HEK293 (cell line): ENCODE results near the gene CLPSL2.

ENCODE experiments used
- CTCF ChIA-PET: fragments of 350-600 bp; formaldehyde crosslinking; extraction: SDS; loops from one replicate; lab custom pipeline; 2021; ENCODE audit warnings: antibody characterized with exemption; lab: Yijun Ruan, JAX
- POLR2A ChIA-PET: fragments of 300-600 bp; formaldehyde crosslinking; extraction: SDS; loops from one replicate; lab custom pipeline; 2020; ENCODE audit warnings: antibody characterized with exemption, inconsistent platforms; lab: Yijun Ruan, JAX
- H3K27ac ChIP-seq: fragments of 200-500 bp; sonication (Bioruptor generic); 2 replicates; pipeline ENCODE4 v1.5.1; 2014; ENCODE audit warnings: low read depth, low read length, control low read depth, inconsistent platforms; ENCODE audit errors: extremely low read depth
- H3K36me3 ChIP-seq, 2 experiments: fragments of 200-500 bp in 1 of 2; sonication (Bioruptor generic) in 1 of 2; 1 replicate in 1 of 2; 2 replicates in 1 of 2; pipeline ENCODE4 v1.5.1; 2014 to 2017; ENCODE audit warnings: inconsistent platforms in 2 of 2, low read length in 2 of 2; ENCODE audit not compliant: control insufficient read depth in 2 of 2, insufficient read depth in 1 of 2
- H3K4me1 ChIP-seq: fragments of 200-500 bp; sonication (Bioruptor generic); 2 replicates; pipeline ENCODE4 v1.5.1; 2014; ENCODE audit warnings: mild to moderate bottlenecking, low read length, inconsistent platforms; ENCODE audit not compliant: control insufficient read depth, insufficient read depth
- H3K4me3 ChIP-seq: 2 replicates; pipeline ENCODE4 v1.5.1; 2011; ENCODE audit warnings: low read depth, mild to moderate bottlenecking, control low read depth, low read length, moderate library complexity
- H3K9me3 ChIP-seq: fragments of 200-500 bp; sonication (Bioruptor generic); 2 replicates; pipeline ENCODE4 v1.5.1; 2014; ENCODE audit warnings: low read depth, low read length, inconsistent platforms; ENCODE audit not compliant: control insufficient read depth, insufficient read depth
- KLF9 ChIP-seq: fragments of 450-650 bp; formaldehyde crosslinking; IDR thresholded peaks from 2 replicates; pipeline ENCODE4 v1.5.1; 2016; ENCODE audit warnings: missing biosample characterization, missing genetic modification characterization, low read depth
- ZBTB8A ChIP-seq: fragments of 450-650 bp; formaldehyde crosslinking; IDR thresholded peaks from 2 replicates; pipeline ENCODE4 v1.5.1; 2016; ENCODE audit warnings: missing biosample characterization, missing genetic modification characterization
- ZNF202 ChIP-seq: fragments of 450-650 bp; formaldehyde crosslinking; IDR thresholded peaks from 2 replicates; pipeline ENCODE4 v1.5.1; 2016; ENCODE audit warnings: missing biosample characterization, missing genetic modification characterization, borderline replicate concordance
- ZNF394 ChIP-seq: fragments of 450-650 bp; formaldehyde crosslinking; IDR thresholded peaks from 2 replicates; pipeline ENCODE4 v1.5.1; 2016; ENCODE audit warnings: missing biosample characterization, missing genetic modification characterization, mild to moderate bottlenecking, moderate library complexity, borderline replicate concordance
- ZNF423 ChIP-seq: fragments of 450-650 bp; formaldehyde crosslinking; IDR thresholded peaks from 2 replicates; pipeline ENCODE4 v1.5.1; 2016; ENCODE audit warnings: missing biosample characterization, missing genetic modification characterization
- ZNF658 ChIP-seq: fragments of 450-650 bp; formaldehyde crosslinking; IDR thresholded peaks from 2 replicates; pipeline ENCODE4; 2016; ENCODE audit warnings: missing biosample characterization, missing genetic modification characterization
- ZNF664 ChIP-seq: fragments of 450-650 bp; formaldehyde crosslinking; IDR thresholded peaks from 2 replicates; pipeline ENCODE4 v1.5.1; 2016; ENCODE audit warnings: missing biosample characterization, missing genetic modification characterization
- ZNF785 ChIP-seq: fragments of 450-650 bp; formaldehyde crosslinking; IDR thresholded peaks from 2 replicates; pipeline ENCODE4 v1.5.1; 2016; ENCODE audit warnings: missing biosample characterization, missing genetic modification characterization
- TF ChIP-seq, protein P1 (sequence below): fragments of 450-650 bp; formaldehyde crosslinking; IDR thresholded peaks from 2 replicates; pipeline ENCODE4 v1.5.1; 2016; ENCODE audit warnings: missing biosample characterization, missing genetic modification characterization
- TF ChIP-seq, protein P2 (sequence below): fragments of 450-650 bp; formaldehyde crosslinking; IDR thresholded peaks from 2 replicates; pipeline ENCODE4 v1.5.1; 2016; ENCODE audit warnings: missing biosample characterization, missing genetic modification characterization, borderline replicate concordance
- TF ChIP-seq, protein P3 (sequence below): fragments of 450-650 bp; formaldehyde crosslinking; optimal IDR thresholded peaks from 2 replicates; pipeline ENCODE3; 2016; ENCODE audit warnings: missing biosample characterization, mild to moderate bottlenecking, missing genetic modification characterization
- TF ChIP-seq, protein P4 (sequence below): fragments of 450-650 bp; formaldehyde crosslinking; IDR thresholded peaks from 2 replicates; pipeline ENCODE4 v1.5.1; 2016; ENCODE audit warnings: missing biosample characterization, missing genetic modification characterization
- TF ChIP-seq, protein P5 (sequence below): fragments of 450-650 bp; formaldehyde crosslinking; IDR thresholded peaks from 2 replicates; pipeline ENCODE4 v1.5.1; 2017; ENCODE audit warnings: missing biosample characterization, missing genetic modification characterization
- TF ChIP-seq, protein P6 (sequence below): fragments of 450-650 bp; formaldehyde crosslinking; IDR thresholded peaks from 2 replicates; pipeline ENCODE4 v1.5.1; 2017; ENCODE audit warnings: missing biosample characterization, missing genetic modification characterization
- TF ChIP-seq, protein P7 (sequence below): fragments of 450-650 bp; formaldehyde crosslinking; IDR thresholded peaks from 2 replicates; pipeline ENCODE4 v1.5.1; 2016; ENCODE audit warnings: missing biosample characterization, missing genetic modification characterization
- TF ChIP-seq, protein P8 (sequence below): fragments of 450-650 bp; IDR thresholded peaks from 2 replicates; pipeline ENCODE4 v1.5.1; 2018; ENCODE audit warnings: missing biosample characterization, missing genetic modification characterization

The CLPSL2 gene

DNA sequence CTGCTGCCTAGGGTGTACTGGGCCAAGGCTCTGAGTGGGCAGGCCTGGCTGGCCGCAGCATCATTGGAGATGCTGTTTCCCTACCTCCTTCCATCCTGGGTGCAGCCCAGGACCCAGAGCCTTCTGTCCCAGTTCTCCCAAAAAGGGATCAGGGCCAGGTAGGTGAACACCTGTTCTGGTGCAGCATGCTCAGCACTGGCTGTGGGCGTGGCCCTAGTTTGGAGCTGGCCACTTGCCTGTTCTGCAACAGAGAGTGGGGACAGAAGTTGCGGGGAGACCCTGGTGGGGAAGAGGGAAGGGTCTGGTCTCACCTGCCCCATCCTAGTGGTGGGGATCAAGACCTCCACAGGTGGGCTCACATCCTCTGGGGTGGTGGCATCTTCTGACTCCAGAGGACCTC is 40.9 kb upstream of the CLPSL2 start:
- Histone ChIP-seq H3K36me3 (no peaks in the 10 kb centered on the region), H3K9me3 (no peaks in the 10 kb centered on the region), H3K27ac (no peak overlapping the region), H3K4me1 (peaks cover 8% of the 10 kb centered on the region), H3K4me3 (no peak overlapping the region)
- CTCF ChIA-PET: interaction anchor here (0.6 to 6.6 kb wide), 31 partner anchors 9 to 421 kb away, joined by 3 to 258 read pairs (median 11); partner anchors contain the start of gene TEAD3
- POLR2A ChIA-PET: interaction anchor here (0.9 kb wide), 1 partner anchor 153 kb away, joined by 3 read pairs; no protein-coding TSS in a partner anchor
- TF ChIP-seq ZNF202 (tag by site-specific recombination): no peak
- TF ChIP-seq KLF9: peak; percentile 53; the same call in 1 of the 2 replicates
- TF ChIP-seq ZNF658 (tag by site-specific recombination): no peak
- no peak for TF ChIP-seq ZNF785 (tag by site-specific recombination)
- TF ChIP-seq, all 188 proteins: peak for 1

DNA sequence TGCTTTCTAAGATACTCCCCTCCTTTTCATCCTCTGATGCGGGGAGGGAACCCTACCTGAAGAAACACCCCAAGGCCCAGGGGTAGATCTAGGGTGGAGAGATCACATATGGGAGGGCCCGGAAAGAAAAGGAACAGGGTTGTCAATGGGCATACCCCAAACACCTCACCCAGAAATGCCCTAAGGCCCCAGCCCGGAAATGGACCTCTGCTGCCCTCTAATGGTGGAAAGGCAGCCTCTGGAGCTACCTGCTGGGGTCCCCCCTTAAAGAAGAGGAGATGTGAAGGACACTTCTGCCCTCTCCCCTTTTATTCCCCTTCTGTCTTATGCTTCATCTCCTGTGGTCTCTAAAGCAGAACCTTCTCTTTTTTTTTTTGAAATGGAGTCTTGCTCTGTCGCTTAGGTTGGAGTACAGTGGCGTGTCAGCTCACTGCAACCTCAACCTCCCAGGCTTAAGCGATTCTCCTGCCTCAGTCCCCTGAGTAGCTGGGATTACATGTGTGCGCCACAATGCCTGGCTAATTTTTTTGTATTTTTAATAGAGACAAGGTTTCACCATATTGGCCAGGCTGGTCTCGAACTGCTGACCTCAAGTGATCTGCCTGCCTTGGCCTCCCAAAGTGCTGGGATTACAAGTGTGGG is 40.0 kb upstream of the CLPSL2 start:
- no peak overlapping the region for H3K4me3 ChIP-seq
- no peaks in the 10 kb centered on the region for H3K36me3 ChIP-seq
- H3K4me1 ChIP-seq: peaks cover 5% of the 10 kb centered on the region
- no peak overlapping the region for H3K27ac ChIP-seq
- H3K9me3 ChIP-seq: no peaks in the 10 kb centered on the region
- ChIA-PET POLR2A (interaction anchor here (0.6 to 1.0 kb wide), 7 partner anchors 8 to 265 kb away, joined by 3 to 9 read pairs (median 3); no protein-coding TSS in a partner anchor), CTCF (interaction anchor here (0.5 to 6.6 kb wide), 73 partner anchors 10 to 441 kb away, joined by 3 to 258 read pairs (median 5); partner anchors contain the start of genes DEF6 and TEAD3)
- TF ChIP-seq ZNF394: no peak
- TF ChIP-seq, protein P1, sequence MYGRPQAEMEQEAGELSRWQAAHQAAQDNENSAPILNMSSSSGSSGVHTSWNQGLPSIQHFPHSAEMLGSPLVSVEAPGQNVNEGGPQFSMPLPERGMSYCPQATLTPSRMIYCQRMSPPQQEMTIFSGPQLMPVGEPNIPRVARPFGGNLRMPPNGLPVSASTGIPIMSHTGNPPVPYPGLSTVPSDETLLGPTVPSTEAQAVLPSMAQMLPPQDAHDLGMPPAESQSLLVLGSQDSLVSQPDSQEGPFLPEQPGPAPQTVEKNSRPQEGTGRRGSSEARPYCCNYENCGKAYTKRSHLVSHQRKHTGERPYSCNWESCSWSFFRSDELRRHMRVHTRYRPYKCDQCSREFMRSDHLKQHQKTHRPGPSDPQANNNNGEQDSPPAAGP (tag by site-specific recombination): no peak; the same call in 1 of the 2 replicates
- TF ChIP-seq, protein P2, sequence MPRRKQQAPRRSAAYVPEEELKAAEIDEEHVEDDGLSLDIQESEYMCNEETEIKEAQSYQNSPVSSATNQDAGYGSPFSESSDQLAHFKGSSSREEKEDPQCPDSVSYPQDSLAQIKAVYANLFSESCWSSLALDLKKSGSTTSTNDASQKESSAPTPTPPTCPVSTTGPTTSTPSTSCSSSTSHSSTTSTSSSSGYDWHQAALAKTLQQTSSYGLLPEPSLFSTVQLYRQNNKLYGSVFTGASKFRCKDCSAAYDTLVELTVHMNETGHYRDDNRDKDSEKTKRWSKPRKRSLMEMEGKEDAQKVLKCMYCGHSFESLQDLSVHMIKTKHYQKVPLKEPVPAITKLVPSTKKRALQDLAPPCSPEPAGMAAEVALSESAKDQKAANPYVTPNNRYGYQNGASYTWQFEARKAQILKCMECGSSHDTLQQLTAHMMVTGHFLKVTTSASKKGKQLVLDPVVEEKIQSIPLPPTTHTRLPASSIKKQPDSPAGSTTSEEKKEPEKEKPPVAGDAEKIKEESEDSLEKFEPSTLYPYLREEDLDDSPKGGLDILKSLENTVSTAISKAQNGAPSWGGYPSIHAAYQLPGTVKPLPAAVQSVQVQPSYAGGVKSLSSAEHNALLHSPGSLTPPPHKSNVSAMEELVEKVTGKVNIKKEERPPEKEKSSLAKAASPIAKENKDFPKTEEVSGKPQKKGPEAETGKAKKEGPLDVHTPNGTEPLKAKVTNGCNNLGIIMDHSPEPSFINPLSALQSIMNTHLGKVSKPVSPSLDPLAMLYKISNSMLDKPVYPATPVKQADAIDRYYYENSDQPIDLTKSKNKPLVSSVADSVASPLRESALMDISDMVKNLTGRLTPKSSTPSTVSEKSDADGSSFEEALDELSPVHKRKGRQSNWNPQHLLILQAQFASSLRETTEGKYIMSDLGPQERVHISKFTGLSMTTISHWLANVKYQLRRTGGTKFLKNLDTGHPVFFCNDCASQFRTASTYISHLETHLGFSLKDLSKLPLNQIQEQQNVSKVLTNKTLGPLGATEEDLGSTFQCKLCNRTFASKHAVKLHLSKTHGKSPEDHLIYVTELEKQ: no peak
- TF ChIP-seq, protein P3, sequence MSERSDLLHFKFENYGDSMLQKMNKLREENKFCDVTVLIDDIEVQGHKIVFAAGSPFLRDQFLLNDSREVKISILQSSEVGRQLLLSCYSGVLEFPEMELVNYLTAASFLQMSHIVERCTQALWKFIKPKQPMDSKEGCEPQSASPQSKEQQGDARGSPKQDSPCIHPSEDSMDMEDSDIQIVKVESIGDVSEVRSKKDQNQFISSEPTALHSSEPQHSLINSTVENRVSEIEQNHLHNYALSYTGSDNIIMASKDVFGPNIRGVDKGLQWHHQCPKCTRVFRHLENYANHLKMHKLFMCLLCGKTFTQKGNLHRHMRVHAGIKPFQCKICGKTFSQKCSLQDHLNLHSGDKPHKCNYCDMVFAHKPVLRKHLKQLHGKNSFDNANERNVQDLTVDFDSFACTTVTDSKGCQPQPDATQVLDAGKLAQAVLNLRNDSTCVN: no peak
- TF ChIP-seq, protein P4, sequence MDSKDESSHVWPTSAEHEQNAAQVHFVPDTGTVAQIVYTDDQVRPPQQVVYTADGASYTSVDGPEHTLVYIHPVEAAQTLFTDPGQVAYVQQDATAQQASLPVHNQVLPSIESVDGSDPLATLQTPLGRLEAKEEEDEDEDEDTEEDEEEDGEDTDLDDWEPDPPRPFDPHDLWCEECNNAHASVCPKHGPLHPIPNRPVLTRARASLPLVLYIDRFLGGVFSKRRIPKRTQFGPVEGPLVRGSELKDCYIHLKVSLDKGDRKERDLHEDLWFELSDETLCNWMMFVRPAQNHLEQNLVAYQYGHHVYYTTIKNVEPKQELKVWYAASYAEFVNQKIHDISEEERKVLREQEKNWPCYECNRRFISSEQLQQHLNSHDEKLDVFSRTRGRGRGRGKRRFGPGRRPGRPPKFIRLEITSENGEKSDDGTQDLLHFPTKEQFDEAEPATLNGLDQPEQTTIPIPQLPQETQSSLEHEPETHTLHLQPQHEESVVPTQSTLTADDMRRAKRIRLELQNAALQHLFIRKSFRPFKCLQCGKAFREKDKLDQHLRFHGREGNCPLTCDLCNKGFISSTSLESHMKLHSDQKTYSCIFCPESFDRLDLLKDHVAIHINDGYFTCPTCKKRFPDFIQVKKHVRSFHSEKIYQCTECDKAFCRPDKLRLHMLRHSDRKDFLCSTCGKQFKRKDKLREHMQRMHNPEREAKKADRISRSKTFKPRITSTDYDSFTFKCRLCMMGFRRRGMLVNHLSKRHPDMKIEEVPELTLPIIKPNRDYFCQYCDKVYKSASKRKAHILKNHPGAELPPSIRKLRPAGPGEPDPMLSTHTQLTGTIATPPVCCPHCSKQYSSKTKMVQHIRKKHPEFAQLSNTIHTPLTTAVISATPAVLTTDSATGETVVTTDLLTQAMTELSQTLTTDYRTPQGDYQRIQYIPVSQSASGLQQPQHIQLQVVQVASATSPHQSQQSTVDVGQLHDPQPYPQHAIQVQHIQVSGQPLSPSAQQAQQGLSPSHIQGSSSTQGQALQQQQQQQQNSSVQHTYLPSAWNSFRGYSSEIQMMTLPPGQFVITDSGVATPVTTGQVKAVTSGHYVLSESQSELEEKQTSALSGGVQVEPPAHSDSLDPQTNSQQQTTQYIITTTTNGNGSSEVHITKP: no peak
- no peak for TF ChIP-seq ZNF664
- TF ChIP-seq, protein P5, sequence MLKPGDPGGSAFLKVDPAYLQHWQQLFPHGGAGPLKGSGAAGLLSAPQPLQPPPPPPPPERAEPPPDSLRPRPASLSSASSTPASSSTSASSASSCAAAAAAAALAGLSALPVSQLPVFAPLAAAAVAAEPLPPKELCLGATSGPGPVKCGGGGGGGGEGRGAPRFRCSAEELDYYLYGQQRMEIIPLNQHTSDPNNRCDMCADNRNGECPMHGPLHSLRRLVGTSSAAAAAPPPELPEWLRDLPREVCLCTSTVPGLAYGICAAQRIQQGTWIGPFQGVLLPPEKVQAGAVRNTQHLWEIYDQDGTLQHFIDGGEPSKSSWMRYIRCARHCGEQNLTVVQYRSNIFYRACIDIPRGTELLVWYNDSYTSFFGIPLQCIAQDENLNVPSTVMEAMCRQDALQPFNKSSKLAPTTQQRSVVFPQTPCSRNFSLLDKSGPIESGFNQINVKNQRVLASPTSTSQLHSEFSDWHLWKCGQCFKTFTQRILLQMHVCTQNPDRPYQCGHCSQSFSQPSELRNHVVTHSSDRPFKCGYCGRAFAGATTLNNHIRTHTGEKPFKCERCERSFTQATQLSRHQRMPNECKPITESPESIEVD (tag by site-specific recombination): no peak
- TF ChIP-seq, protein P6, sequence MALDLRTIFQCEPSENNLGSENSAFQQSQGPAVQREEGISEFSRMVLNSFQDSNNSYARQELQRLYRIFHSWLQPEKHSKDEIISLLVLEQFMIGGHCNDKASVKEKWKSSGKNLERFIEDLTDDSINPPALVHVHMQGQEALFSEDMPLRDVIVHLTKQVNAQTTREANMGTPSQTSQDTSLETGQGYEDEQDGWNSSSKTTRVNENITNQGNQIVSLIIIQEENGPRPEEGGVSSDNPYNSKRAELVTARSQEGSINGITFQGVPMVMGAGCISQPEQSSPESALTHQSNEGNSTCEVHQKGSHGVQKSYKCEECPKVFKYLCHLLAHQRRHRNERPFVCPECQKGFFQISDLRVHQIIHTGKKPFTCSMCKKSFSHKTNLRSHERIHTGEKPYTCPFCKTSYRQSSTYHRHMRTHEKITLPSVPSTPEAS (tag by site-specific recombination): no peak
- TF ChIP-seq, protein P7, sequence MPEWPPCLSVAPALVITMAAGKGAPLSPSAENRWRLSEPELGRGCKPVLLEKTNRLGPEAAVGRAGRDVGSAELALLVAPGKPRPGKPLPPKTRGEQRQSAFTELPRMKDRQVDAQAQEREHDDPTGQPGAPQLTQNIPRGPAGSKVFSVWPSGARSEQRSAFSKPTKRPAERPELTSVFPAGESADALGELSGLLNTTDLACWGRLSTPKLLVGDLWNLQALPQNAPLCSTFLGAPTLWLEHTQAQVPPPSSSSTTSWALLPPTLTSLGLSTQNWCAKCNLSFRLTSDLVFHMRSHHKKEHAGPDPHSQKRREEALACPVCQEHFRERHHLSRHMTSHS: no peak
- TF ChIP-seq ZNF658 (tag by site-specific recombination): no peak
- TF ChIP-seq ZNF423 (tag by site-specific recombination): no peak
- TF ChIP-seq, protein P8, sequence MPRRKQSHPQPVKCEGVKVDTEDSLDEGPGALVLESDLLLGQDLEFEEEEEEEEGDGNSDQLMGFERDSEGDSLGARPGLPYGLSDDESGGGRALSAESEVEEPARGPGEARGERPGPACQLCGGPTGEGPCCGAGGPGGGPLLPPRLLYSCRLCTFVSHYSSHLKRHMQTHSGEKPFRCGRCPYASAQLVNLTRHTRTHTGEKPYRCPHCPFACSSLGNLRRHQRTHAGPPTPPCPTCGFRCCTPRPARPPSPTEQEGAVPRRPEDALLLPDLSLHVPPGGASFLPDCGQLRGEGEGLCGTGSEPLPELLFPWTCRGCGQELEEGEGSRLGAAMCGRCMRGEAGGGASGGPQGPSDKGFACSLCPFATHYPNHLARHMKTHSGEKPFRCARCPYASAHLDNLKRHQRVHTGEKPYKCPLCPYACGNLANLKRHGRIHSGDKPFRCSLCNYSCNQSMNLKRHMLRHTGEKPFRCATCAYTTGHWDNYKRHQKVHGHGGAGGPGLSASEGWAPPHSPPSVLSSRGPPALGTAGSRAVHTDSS (tag by site-specific recombination): no peak
- peak; percentile 46 for TF ChIP-seq ZBTB8A (tag by site-specific recombination)
